Activated CD8-positive, alpha-beta memory T cell treated with anti-CD3 and anti-CD28 coated beads, Interleukin-2, amount 50 U/mL, for 4 hours (primary cell): ENCODE data around the gene PAX8.
A peak's percentile ranks its signal among the peaks of the same experiment; 100 is the strongest.

ENCODE experiments used
- DNase-seq: peaks from one replicate; pipeline ENCODE4 v3.0.0-alpha.2; 2020

Gene PAX8

DNA sequence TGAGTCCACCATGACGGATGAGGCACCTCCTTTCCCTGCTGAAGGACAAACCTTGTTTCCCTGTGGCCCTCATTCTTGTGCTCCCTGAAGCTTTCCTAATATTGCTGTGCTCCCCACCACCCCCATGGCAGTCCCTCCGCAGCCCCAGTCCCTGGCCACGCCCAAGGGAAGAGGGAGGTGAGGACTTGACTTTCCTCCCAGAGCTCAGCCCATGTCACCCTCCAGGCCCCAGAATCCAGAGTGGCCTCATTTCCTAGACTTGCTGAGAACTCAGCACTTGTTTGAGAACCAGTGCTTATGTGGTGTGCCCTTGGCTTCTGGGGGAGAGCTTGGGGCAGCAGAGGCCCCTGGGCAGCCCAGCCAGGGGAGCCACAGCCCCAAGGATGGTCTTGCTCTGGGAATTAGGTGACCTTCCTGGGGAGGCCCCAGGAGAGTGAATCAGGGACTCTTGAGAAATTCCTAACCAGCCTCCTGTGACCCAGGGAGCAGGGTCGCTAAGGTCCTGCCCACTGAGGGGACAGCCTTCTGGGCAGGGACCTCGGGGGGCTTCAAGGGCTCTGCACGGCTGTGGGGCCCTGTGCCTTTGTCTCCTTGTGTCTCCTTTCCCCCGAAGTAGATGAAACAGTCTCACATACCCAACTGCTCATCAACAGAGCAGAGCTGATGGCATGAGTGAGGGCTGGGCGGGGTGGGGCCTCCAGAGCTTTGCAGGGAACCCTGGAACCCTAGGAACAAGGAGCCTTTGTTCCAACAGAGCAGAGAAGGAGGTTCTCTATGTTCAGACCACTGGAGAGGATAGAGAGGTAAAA is 77.0 kb downstream of the PAX8 start:
- no peak for DNase-seq

DNA sequence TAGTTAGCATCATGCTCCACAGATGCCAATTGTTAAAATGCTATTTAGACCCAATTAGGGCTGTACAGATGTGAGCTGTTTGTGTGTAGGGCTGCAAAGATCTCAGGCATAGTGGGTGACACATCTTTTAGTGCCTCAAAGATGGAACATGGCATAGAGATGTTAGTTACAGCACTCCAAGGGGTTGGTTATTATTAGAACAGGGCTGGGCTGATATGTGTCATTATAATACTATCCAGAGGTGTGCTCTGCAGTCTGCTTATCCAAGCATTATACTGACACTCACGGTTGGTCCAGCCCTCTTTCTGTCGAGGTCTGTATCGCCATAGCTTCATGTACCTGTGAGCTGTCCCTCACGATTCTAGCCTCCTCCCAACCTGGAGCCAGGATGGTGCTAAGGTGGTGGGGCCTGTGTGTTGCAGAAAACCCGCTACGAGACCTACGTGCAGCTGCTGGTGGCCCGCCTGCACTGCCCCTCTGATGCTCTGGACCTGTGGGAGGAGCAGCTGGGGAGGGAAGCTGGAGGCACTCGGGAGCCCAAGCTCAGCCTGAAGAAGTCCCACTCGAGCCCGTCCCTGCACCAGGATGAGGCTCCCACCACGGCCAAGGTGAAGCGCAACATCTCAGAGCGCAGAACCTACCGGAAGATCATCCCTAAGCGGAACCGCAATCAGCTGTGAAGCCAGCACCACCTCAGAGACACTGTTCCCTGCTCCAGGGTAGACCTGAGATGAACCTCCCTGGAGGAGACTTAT is 77.8 kb downstream of the PAX8 start:
- DNase-seq, result no peak

- DNase-seq, result no peak
These were observed 78.5 kb downstream of the PAX8 start for GRCh38 chr2:113200236-113200635.

- DNase-seq, result peak; percentile 72
These were observed 79.7 kb downstream of the PAX8 start for GRCh38 chr2:113198790-113199612.

DNA sequence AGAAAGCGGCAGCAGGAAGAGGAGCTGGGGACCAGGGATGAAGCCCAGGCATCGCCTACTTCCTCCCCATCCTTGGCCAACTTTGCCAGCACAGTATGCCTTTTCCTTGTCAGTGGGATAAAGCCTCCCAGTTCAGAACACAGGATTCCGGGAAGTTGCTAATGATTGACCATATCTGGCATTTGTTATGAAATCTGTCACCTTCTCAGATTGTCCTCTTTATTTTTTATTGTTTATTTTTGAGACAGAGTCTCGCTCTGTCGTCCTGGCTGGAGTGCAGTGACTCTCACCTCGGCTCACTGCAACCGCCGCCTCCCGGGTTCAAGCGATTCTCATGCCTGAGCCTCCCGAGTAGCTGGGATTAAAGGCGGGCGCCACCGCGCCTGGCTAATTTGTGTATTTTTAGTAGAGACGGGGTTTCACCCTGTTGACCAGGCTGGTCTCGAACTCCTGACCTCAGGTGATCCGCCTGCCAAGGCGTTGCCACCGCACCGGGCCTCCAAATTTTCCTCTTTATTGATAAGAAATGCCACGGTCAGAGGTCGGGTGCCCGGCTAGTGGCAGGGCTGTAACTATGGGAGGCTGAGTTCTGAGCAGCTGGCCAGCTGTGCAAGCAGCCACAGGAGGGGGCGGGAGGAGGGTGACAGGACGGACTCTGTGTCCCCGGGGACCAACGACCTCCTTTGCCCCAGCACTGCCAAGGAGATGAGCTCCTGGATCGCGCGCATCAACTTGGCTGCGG is 80.5 kb downstream of the PAX8 start:
- DNase-seq, result no peak

- DNase-seq, result no peak
These were observed 81.2 kb downstream of the PAX8 start for GRCh38 chr2:113197347-113198047.

DNA sequence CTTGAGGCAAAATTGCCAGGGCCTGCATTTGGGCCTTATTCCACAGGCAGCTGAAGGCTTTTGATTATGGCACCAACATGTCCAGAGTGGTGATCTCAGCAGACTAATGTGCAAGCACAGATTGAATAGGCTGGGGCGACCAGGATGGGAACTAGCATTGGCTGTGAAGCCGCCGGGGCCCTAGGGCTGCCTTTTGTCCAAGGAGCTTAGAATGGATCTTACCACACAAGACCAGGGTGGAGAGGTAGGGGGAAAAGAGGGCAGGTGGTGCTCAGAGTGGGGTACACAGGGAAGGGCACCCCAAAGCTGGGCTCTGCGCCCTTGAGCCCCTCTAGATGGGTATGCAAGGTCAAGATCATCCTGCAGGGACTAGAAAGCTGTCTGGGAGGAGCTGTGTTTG is 81.9 kb downstream of the PAX8 start:
- no peak for DNase-seq

- DNase-seq, result no peak
These were observed 82.7 kb downstream of the PAX8 start for GRCh38 chr2:113195923-113196501.

GRCh38 chr2:113192459-113193100 is 86.1 kb downstream of the PAX8 start:
- DNase-seq, result no peak

GRCh38 chr2:113190871-113191270 is 87.8 kb downstream of the PAX8 start:
- no peak for DNase-seq

DNA sequence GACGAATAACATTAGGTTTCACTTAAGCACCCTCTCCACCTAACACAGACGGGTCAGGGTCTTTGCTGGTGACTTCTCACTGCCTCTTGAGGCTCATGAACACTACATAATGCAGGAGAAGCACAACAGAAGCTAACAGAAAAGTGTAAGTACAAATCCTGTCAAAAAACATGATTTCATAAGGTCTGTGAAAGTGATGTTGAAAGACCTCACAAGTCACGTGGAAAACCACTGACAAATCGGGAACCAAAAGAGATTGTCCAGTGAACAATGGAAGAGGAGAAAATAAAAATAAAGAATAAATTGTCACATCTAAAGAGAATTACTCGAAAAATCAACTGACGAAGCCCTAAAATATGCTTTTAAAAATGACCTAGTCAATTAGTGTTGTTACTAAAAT is 91.0 kb downstream of the PAX8 start:
- no peak for DNase-seq

DNA sequence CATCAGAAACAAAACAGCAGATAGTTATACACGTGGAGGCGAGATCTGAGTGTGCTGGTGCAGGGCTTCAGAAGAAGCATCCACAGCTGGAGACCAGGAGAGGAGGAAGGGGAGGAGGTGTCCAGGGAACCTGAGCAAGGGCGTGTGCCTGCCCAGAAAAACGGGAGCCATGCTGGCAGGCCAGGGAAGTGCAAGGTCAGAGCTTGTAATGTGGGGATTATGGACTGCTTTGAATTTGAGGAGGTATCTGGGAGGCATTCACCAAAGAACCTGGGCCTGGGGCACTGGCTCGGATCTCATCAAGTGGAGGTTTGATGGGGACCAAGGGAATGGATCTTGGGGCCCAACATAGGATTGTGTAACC is 92.3 kb downstream of the PAX8 start:
- DNase-seq, result no peak

DNA sequence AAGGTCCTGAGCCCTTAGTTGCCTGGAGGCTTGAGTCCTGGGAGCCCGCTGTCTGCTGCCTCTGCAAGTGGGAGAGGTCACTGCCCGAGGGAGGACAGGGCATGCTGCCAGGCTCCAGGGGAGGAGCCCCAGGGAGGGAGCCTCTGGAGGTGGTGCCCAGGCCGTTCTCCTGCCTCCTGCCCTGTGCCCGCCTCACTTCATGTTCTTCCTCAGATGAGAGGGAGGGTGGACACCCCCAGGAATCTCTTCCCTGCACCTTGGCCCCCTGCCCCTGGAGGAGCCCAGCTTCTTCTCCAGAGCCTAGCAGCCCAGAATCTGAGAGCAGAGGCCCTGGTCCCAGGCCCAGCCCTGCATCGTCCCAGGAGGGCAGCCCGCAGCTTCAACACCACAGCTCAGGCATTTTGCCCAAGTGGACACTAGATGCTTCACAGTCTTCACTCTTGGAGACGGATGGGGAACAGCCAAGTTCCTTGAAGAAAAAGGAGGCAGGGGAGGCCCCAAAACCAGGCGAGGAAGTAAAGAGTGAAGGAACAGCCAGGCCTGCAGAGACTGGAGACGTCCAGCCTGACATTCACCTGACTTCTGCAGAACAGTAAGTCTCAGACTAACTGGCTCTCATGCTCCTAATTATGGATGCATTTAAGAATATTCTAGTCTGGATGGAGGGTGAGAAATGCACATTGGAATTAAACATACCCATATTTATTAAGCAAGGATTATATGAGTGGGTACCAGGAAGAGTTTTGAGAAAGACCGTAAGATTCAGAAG is 92.9 kb downstream of the PAX8 start:
- no peak for DNase-seq

DNA sequence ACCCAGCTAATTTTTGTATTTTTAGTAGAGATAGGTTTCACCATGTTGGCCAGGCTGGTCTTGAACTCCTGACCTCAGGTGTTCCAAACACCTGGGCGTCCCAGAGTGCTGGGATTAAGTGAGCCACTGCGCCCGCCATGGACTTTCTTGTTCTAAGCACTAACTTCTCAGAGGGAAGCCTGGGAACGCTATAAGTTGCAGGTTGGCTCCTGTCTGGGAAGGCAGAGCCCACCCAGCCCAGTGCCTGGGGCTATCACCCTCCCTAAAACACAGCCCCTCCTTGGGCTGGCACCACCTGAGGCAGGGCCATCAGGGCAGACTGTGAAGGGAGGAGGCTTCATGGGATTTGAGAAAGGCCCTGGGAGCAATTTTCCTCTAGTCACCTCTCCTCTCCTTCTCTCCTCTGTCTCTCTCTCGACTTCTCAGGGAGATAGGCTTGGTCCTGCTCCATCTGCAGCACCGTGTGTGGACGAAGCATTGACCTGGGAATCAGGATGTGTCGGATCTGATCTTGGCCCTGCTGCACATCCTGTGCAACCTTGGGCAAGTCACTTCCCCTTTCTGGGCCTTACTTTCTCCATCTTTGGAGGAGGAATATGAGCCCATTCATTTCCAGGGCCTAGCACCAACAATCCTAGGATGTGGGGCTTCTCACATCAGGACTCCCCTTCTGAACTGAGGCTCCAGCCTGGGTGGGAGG is 94.0 kb downstream of the PAX8 start:
- no peak for DNase-seq

- DNase-seq, result no peak
These were observed 95.0 kb downstream of the PAX8 start for GRCh38 chr2:113183703-113184102.

GRCh38 chr2:113183264-113183663 is 95.5 kb downstream of the PAX8 start:
- DNase-seq, result no peak

- DNase-seq, result no peak
These were observed 96.1 kb downstream of the PAX8 start for GRCh38 chr2:113182471-113183260.

GRCh38 chr2:113181258-113182051 is 97.3 kb downstream of the PAX8 start:
- DNase-seq, result no peak
